Measurements from ENCODE around the gene HS6ST3.

Gene HS6ST3

GRCh38 chr13:96785986-96786385 is 696.1 kb downstream of the HS6ST3 start:
- no peak for DNase-seq (ENCODE audit: low read depth in 2 of 2)

- DNase-seq (ENCODE audit: low read depth in 2 of 2), result no peak
Measured at GRCh38 chr13:96792188-96792587, 702.3 kb downstream of the HS6ST3 start.

- no peak for DNase-seq (ENCODE audit: low read depth in 2 of 2)
Measured at GRCh38 chr13:96792736-96793403, 703.0 kb downstream of the HS6ST3 start.

- DNase-seq (ENCODE audit: low read depth in 2 of 2), result no peak
Measured at GRCh38 chr13:96793404-96793755, 703.5 kb downstream of the HS6ST3 start.

GRCh38 chr13:96794669-96795068 is 704.8 kb downstream of the HS6ST3 start:
- no peak for DNase-seq (ENCODE audit: low read depth in 2 of 2)

GRCh38 chr13:96795670-96796069 is 705.8 kb downstream of the HS6ST3 start:
- DNase-seq (ENCODE audit: low read depth in 2 of 2), result no peak

- DNase-seq (ENCODE audit: low read depth in 2 of 2), result no peak
Measured at GRCh38 chr13:96796091-96796633, 706.3 kb downstream of the HS6ST3 start.

GRCh38 chr13:96797136-96797535 is 707.2 kb downstream of the HS6ST3 start:
- no peak for DNase-seq (ENCODE audit: low read depth in 2 of 2)

- DNase-seq (ENCODE audit: low read depth in 2 of 2), result no peak
Measured at GRCh38 chr13:96803456-96804100, 713.7 kb downstream of the HS6ST3 start.

- no peak for DNase-seq (ENCODE audit: low read depth in 2 of 2)
Measured at GRCh38 chr13:96804174-96804573, 714.3 kb downstream of the HS6ST3 start.

- DNase-seq (ENCODE audit: low read depth in 2 of 2), result no peak
Measured at GRCh38 chr13:96806746-96807145, 716.8 kb downstream of the HS6ST3 start.

- DNase-seq (ENCODE audit: low read depth in 2 of 2), result no peak
Measured at GRCh38 chr13:96809366-96810096, 719.6 kb downstream of the HS6ST3 start.

GRCh38 chr13:96810104-96810503 is 720.2 kb downstream of the HS6ST3 start:
- no peak for DNase-seq (ENCODE audit: low read depth in 2 of 2)

GRCh38 chr13:96811049-96811448 is 721.1 kb downstream of the HS6ST3 start:
- no peak for DNase-seq (ENCODE audit: low read depth in 2 of 2)

GRCh38 chr13:96816261-96816660 is 726.4 kb downstream of the HS6ST3 start:
- DNase-seq (ENCODE audit: low read depth in 2 of 2), result no peak

GRCh38 chr13:96816874-96817273 is 727.0 kb downstream of the HS6ST3 start:
- no peak for DNase-seq (ENCODE audit: low read depth in 2 of 2)

- no peak for DNase-seq (ENCODE audit: low read depth in 2 of 2)
Measured at GRCh38 chr13:96817336-96817941, 727.5 kb downstream of the HS6ST3 start.

- no peak for DNase-seq (ENCODE audit: low read depth in 2 of 2)
Measured at GRCh38 chr13:96819375-96819774, 729.5 kb downstream of the HS6ST3 start.

- no peak for DNase-seq (ENCODE audit: low read depth in 2 of 2)
Measured at GRCh38 chr13:96821381-96821780, 731.5 kb downstream of the HS6ST3 start.

- no peak for DNase-seq (ENCODE audit: low read depth in 2 of 2)
Measured at GRCh38 chr13:96821971-96822370, 732.1 kb downstream of the HS6ST3 start.

- DNase-seq (ENCODE audit: low read depth in 2 of 2), result no peak
Measured at GRCh38 chr13:96822895-96823294, 733.0 kb downstream of the HS6ST3 start.

- DNase-seq (ENCODE audit: low read depth in 2 of 2), result no peak
Measured at GRCh38 chr13:96824140-96824539, 734.2 kb downstream of the HS6ST3 start.

Data from stimulated activated CD4-positive, alpha-beta T cell treated with anti-CD3 and anti-CD28 coated beads, Interleukin-4, amount 100 ng/mL, for 48 hours (primary cell).